ENCODE results near the gene ABCF2.

GRCh38 chr7:151166629-151167196, 60.3 kb downstream of the ABCF2 start:
- TF ChIP-seq, protein P1, sequence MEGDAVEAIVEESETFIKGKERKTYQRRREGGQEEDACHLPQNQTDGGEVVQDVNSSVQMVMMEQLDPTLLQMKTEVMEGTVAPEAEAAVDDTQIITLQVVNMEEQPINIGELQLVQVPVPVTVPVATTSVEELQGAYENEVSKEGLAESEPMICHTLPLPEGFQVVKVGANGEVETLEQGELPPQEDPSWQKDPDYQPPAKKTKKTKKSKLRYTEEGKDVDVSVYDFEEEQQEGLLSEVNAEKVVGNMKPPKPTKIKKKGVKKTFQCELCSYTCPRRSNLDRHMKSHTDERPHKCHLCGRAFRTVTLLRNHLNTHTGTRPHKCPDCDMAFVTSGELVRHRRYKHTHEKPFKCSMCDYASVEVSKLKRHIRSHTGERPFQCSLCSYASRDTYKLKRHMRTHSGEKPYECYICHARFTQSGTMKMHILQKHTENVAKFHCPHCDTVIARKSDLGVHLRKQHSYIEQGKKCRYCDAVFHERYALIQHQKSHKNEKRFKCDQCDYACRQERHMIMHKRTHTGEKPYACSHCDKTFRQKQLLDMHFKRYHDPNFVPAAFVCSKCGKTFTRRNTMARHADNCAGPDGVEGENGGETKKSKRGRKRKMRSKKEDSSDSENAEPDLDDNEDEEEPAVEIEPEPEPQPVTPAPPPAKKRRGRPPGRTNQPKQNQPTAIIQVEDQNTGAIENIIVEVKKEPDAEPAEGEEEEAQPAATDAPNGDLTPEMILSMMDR (IDR thresholded peaks at IDR 0.05), result no peak
- TF ChIP-seq EZH2 (IDR thresholded peaks at IDR 0.05; ENCODE audit: borderline replicate concordance, insufficient read depth, low read depth, low read length, poor library complexity, severe bottlenecking), result no peak
